Umbilical cord (tissue), 2 donors: ENCODE results near the gene ERCC6L. TPM values are rescaled to one million over a fixed set of nuclear protein-coding genes. Genes with fewer than 3 reads are reported as not detected.

Experiments
- DNase-seq: peaks from one replicate; pipeline ENCODE4 v3.0.0-alpha.2; 2015; ENCODE audit warnings: low spot score
- total RNA-seq: library from RNA; depleted of rRNA; stranded (reverse); fragments of >200 nt; gene quantifications from one replicate; pipeline ENCODE4 v1.2.3, GENCODE V29; 2014; ENCODE audit warnings: low replicate concordance; ENCODE audit not compliant: insufficient read depth

ERCC6L gene, protein sequence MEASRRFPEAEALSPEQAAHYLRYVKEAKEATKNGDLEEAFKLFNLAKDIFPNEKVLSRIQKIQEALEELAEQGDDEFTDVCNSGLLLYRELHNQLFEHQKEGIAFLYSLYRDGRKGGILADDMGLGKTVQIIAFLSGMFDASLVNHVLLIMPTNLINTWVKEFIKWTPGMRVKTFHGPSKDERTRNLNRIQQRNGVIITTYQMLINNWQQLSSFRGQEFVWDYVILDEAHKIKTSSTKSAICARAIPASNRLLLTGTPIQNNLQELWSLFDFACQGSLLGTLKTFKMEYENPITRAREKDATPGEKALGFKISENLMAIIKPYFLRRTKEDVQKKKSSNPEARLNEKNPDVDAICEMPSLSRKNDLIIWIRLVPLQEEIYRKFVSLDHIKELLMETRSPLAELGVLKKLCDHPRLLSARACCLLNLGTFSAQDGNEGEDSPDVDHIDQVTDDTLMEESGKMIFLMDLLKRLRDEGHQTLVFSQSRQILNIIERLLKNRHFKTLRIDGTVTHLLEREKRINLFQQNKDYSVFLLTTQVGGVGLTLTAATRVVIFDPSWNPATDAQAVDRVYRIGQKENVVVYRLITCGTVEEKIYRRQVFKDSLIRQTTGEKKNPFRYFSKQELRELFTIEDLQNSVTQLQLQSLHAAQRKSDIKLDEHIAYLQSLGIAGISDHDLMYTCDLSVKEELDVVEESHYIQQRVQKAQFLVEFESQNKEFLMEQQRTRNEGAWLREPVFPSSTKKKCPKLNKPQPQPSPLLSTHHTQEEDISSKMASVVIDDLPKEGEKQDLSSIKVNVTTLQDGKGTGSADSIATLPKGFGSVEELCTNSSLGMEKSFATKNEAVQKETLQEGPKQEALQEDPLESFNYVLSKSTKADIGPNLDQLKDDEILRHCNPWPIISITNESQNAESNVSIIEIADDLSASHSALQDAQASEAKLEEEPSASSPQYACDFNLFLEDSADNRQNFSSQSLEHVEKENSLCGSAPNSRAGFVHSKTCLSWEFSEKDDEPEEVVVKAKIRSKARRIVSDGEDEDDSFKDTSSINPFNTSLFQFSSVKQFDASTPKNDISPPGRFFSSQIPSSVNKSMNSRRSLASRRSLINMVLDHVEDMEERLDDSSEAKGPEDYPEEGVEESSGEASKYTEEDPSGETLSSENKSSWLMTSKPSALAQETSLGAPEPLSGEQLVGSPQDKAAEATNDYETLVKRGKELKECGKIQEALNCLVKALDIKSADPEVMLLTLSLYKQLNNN
- total RNA-seq, result 2.2 TPM

DNA sequence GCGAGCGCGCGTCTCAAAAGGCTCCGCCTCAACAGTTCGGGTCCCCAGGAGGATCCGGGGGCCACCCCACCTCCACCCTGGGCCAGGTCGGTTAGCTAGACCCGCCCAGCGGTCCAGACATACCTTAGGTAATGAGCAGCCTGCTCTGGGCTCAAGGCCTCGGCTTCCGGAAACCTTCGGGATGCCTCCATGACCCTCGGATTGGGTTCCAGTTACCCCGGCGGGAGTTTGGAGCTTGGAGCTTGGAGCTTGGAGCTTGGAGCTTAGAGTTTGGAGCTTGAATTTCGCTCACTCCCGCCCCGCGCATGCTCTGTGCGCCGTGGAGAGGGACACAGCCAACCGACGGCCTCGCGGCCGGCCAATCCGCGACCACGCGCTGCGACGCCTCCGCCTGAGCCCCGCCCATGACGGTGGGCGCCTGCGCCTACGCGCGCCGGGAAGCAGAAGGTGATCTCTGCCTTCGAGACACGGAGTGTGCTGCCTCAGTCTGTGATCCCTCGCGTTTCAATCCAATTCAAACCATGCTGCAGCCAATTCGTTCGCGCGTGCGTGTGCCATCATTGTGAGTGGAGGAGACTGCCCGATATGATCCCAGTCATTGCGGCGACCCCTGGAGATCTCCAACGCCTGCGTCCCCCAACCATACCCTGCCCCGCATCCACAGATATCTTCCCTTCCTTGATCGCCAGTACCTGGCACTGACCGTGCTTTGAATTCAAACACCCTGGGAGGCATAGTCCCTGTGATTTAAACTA is at the start of gene ERCC6L:
TSS of gene ERCC6L (minus strand) at position 307 of the 755 bp plus-strand sequence. CDS start at position 191, 116 bp downstream.
- peak; percentile 90 for DNase-seq

DNA sequence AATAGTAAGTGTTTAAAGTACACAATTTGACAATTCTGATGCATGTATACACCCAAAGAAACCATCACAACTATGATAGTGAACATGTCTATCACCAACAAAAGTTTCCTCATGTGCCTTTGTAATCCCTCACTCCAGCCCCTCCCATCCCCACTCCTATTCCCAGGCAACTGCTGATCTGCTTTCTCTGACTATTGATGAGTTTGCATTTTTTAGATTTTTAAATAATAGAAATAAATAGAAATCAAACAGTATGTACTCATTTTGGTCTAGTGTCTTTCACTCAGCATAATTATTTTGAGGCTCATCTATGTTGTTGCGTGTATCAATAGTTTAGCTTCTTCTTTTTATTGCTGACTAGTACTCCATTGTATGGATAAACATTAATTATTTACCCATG is 43.5 kb upstream of the ERCC6L start:
- DNase-seq, result no peak

DNA sequence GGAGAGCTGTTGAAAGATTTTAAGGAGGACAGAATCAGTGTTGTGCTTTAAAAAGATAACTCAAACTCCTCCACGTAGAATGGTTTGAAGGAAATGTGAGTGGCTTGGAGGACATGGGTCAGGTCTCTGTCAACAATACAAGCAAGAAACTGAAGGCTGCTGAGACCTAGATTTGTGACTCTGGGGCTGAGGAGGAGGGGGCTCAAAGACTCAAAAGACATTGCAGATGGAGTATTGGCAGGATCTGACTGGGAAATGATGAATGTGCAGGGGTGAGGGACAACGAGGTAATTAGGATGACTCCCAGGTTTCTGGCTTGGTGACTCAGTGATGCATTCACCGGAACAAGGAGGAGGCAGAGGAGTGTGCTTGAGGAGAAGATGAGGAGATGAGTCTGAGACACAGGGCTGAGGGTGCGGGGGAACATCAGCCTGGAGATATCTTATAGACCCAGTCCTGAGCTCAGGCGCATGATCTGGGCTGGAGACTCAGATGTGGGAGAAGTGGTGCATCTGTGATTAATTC is 41.6 kb upstream of the ERCC6L start:
- no peak for DNase-seq

DNA sequence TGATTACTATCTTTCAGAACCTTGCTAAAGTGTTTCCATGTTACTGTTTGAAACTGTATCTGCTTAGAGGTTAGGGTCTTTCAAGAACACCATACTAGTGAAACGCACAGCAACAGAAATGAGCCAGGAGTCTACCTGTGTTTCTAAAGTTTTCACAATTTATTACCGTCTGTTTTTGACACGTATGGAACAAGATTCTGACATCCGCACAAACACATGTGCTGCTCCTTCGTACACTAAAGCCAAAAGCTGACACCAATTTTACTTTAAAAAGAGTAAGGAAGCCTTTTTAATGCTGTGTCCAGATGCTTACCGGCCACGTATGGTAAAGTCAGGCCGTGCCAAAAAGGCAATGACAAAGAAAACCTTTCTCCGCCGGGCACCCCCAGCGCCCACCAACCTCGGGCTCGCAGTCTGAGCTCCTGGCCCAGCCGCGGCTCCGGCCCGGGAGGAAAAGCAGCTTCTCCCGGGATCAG is 37.7 kb upstream of the ERCC6L start:
- DNase-seq, result no peak

DNA sequence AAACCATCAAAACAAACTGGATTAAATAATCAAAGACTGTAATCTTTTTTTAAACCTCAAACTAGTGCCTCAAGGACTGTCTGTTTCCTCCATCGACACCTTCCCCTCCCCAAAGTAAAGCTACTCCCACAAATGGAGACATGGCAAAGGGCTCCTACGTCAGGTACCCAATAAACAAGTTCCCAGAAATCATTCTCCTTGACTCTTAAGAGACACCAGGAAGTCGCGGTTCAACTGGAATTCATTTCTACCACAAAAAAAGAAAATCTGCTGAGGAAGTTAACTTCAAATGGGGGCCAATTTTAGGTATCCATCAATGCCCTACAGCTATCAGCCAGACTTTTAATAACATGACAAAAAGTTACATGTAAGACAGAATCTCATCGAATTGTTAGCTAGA is 35.7 kb upstream of the ERCC6L start:
- DNase-seq, result no peak

DNA sequence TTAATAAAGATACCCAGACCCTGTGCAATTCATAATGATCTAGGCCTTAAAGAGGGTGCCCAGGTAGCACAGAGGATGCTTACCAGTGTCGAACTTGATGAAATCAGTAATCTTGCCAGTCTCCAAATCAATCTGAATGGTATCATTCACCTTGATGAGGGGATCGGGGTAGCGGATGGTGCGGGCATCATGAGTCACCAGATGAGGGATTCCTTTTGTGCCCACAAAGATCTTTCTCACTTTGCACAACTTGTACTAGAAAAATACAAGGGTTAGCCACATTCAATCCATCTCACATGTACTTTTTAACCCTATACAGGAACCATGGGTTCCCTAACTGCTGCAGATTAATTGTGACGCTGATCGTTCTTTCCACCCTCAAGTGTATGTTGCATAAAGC is 34.9 kb upstream of the ERCC6L start:
- no peak for DNase-seq

DNA sequence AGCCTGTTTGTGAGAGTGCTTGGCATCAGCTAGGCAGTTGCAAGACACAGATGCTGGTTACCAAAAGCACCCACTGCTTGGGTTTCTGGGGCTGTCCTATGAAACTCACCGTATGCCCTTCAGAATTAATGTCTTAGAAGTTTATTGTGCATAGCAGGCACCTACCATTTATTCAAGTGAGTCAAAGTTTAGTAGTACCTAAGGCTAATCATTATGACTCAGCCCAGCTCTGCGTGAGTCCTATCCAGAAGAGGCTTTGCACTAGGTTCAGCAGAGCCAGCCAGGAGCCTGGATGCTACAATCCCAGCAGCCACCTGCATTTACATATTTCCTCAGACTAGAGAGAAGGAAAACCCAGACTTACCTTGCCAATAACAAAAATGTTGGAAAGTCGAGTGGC is 34.0 kb upstream of the ERCC6L start:
- DNase-seq, result no peak

DNA sequence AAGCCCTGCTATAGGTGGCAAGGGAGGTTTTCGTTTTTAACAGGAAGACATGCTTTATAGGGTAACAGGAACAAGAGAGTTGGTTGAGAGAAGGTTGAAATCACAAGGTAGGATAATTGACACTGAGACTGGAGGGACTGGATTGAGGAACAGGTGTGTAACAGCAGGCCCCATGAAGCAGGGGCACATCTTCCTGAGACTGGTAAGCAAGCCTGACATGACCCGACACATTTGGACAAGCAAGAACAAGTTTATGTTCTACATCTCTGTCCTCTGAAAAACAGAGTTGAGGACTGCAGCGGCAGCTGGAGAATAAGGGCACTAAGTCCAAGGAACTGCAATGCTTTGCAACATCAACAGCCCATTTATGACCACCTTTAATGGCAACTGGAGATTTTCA is 33.0 kb upstream of the ERCC6L start:
- peak; percentile 35 for DNase-seq

DNA sequence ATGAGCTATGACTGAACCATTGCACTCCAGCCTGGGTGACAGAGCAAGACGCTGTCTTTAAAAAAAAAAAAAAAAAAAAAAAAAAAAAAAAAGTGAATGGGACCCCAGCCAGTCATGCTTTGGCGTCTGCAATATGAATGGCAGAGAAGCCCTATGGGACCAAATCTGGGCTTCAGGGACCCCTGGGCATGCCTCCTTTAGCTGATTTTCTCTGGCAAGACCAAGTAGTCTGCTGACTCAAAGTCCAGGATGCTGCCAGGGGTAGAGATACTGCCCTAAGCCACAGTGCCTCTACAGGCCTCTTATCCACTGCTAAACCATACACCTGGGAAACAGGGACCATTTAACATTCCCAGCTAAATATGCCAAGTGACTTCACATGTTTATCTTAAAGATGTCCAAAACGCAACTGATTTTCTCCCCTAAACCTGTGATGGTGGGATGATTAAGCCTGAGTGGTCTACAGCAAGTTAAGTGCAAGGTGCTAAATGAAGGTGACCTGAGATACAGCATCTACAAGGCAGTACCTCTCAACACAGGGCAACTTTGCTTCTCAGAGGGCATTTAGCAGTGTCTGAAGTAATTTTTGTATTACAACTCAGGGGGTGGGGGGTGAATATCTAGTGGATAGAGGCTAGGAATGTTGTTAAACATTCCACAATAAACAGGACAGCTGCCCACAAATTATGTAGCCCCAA is 32.4 kb upstream of the ERCC6L start:
- no peak for DNase-seq

DNA sequence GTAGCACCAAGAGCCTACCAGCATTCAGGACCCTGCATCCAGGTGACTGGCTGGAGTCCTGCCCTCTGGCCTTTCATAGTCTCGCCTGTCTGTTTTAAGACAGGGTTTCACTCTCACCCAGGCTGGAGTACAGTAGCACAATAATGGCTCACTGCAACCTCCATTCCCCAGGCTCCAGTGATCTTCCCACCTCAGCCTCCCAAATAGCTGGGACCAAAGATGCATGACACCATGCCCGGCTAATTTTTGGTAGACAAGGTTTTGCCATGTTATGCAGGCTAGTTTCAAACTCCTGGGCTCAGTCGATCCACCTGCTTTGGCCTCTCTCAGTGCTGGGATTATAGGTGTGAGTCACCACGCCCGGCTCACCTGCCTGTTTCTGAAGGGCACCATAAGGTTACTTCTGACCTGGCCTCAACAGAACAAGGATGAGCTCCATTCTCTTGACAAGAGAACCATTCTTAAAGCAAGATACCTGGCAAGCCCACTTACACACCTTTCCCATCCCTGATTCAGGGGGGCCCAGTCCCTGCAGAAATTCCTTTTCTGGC is 31.6 kb upstream of the ERCC6L start:
- DNase-seq, result no peak

DNA sequence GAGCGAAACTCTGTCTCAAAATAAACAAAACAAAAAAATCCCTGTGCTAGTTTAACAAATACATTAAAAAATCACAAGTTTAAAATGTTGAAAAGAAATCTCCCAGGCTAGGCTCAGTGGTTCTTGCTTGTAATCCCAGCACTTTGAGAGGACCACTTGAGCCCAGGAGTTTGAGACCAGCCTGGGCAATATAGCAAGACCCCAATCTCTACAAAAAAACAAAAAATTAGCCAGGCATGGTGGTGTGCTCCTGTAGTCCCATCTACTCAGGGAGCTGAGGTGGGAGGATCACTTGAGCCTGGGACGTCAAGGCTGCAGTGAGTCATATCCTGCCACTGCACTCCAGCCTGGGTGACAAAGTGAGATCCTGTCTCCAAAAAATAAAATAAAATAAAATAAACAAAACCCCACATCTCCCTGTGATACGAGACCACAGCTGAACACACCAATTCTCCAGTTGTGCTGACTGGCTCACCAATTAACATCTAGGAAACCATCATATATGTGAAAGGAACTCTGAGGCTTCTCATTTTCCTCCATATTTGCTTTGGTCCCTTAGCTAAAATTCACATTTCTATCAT is 30.9 kb upstream of the ERCC6L start:
- DNase-seq, result no peak

DNA sequence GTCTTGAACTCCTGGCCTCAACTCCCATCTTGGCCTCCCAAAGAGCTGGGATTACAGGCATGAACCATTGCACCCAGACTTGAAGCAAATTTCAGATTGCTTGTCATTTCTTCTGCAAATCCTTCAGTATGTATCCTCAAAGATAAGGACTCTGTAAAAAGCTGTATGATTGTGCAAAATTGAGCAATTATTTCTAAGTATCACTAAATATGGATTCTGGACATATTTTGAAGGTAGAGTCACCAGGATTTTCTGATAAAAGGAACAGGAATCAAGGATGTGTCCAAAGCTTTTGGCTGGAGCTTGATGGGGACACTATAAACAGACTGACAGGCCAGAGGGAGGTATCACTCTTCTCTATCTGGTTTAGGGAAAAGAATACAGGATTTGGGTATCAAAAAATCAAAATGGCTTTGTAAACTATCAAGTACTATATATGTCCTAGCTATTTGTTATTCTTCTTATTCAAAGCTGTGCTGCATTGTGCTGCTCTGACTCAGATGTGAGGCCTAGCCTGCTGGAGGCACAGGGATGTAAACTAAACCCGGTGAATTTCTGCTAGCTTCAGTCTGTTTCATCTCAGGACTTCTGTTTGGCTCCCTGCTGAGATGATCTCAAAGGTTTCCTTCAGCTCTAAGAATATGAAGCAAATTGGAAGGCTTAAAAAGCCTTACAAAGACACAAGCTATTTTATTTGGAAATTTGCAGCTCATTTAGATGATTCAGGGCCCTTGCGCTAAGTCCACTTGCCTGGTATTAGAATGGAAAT is 30.0 kb upstream of the ERCC6L start:
- peak; percentile 79 for DNase-seq

DNA sequence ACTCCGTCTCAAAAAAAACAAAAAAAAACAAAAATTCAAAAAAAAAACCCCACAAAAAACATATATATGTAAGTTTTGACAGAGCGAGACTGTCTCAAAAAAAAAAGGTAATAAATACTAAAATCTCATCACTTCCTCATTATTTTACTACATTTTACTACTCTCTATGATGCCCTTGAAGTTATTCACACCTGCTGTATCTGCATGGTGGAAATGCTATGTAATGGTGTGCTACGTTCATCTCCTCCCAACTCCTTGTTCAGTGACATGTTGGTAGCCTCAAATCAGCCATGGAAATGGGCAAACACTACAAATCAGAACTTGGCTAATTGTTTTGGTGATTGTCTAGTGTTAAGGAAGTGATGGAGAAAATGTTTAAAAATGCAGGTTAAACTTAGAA is 26.4 kb upstream of the ERCC6L start:
- no peak for DNase-seq

DNA sequence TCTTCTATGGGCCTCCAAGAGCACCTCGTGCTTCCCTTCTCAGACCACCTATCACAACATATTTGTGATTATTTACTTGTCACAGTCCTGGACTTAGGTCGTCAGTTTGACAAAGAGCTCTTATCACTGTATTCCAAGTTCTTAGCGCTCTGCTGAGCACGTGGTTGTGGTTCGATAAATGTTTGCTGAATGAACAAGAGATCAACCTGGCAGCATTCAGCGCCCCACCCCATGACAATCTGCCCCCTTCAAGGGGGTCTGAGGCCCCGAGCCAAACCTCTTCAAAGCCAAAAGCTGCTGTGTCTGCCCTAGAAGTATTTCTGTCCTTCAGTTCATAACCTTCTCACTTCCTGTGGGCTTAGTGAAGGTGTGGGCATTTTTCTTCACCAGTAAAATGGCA is 23.2 kb upstream of the ERCC6L start:
- DNase-seq, result no peak

DNA sequence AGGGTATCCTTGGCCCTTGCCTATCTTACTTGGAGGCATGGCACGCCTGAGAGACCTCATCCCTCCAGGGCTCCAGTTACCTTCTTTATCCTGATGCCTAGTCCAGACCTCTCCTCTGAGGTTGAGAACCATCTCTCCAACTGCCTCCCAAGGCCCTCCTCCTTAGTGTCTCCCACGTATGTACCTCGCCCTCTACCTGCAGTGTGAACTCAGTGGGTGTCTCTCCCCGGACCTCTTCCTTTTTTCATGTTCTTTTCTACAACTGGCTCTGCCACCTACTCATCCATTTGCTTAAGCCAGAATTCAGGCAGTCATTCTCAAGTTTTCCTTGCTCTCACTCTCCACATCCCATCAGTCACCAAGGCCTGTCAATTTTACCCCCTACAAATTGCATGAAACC is 21.6 kb upstream of the ERCC6L start:
- no peak for DNase-seq

DNA sequence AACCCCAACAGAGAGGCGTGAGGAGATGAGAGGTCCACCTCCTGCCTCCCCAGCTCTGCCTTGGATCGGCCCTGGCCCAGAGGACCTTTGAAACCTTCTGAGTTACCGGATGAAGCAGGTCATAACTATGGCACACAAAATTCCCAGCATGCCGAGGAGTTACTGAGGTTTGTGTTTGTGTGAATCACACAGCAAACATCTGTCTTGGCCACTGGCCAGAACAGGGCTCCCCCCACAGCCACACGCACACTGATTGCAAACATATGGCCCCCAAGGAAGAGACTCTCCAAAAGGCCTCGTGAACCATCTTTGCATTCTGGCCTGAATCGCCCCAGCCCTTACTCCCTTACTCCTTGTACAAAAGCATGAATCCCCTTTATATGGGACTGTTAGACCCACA is 19.3 kb upstream of the ERCC6L start:
- DNase-seq, result no peak

DNA sequence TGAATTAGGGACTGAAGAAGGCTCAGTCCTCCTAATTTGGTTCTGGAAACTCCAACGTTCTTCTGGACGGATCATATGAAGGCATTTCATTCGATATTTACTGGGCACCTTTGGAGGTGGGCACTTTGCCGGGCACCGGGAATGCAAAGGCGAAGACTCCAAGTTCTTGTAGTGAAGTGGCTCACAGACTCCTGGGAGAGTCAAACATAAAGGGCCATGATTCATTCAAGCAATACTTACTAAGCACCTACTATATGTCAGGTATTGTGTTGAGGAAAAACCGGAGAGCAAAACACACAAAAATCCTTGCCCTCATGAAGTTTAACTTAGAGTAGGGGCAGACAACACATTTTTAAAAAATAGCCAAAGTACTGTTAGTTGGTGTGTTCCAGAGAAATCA is 17.0 kb upstream of the ERCC6L start:
- no peak for DNase-seq

DNA sequence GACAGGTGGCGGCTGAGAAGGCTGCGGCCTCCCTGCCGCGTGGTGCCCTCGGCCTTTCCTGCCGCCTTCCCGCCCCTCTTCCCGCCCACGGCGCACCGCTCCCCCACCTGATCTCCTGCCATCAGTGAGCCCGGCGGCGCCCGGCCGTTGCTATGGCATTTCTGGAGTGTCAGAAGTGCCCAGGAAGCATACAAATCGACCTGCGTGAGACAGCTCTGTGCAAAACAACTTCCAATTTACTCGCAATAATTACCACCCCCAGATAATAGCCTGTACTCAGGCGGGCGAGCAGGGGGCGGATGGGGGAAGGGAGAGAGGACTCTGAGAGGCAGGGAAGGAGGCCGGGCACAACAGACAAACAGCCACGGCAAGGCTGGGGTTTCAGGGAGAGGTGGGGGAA is 16.6 kb upstream of the ERCC6L start:
- no peak for DNase-seq

DNA sequence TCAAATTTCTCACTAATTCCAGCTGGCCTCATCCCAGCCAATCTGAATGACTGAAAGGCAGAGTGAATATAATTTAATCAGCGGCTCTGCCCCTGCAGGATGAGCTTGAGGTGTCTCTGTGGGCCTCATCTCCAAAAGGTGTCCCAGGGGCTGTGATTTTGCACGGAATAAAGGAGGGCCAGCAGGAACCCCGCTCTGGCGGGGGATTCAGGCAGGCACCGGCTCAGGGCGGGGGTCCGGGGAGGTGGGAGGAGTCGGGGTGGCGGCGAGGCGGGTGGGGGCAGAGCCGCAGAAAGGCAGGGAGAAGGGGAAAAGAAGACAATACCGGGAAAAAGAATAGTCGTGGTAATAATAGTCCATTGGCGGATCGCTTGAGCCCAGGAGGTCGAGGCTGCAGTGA is 16.0 kb upstream of the ERCC6L start:
- DNase-seq, result no peak
